ENCODE measurements around the gene PDK1. TPM values are rescaled to one million over a fixed set of nuclear protein-coding genes. Genes with fewer than 3 reads are reported as not detected.

PDK1 gene
- total RNA-seq, 1 donor from 2014 or later, result 27.9 TPM

- no peaks in the 10 kb centered on the region for H3K27me3 Mint-ChIP-seq (ENCODE audit: low read depth)
- H3K4me3 Mint-ChIP-seq (ENCODE audit: unreplicated experiment), result no peak overlapping the region
- peaks cover 8% of the 10 kb centered on the region for H3K36me3 Mint-ChIP-seq (ENCODE audit: low read depth)
- H3K4me1 Mint-ChIP-seq (ENCODE audit: low read depth), result peaks cover 34% of the 10 kb centered on the region
- H3K27ac Mint-ChIP-seq (ENCODE audit: unreplicated experiment), result no peak overlapping the region
- no peak for DNase-seq (ENCODE audit: low spot score)
- no peak for TF ChIP-seq CTCF (IDR thresholded peaks at IDR 0.05)
- H3K9me3 Mint-ChIP-seq (ENCODE audit: low read depth), result no peaks in the 10 kb centered on the region
These were observed 4.8 kb downstream of the PDK1 start for GRCh38 chr2:172560721-172561120.

GRCh38 chr2:172561270-172561669, 5.4 kb downstream of the PDK1 start:
- Mint-ChIP-seq H3K36me3 (ENCODE audit: low read depth) (peaks cover 9% of the 10 kb centered on the region), H3K4me1 (ENCODE audit: low read depth) (peaks cover 34% of the 10 kb centered on the region), H3K27ac (ENCODE audit: unreplicated experiment) (no peak overlapping the region), H3K4me3 (ENCODE audit: unreplicated experiment) (no peak overlapping the region), H3K27me3 (ENCODE audit: low read depth) (no peaks in the 10 kb centered on the region), H3K9me3 (ENCODE audit: low read depth) (no peaks in the 10 kb centered on the region)
- no peak for TF ChIP-seq CTCF (IDR thresholded peaks at IDR 0.05)
- DNase-seq (ENCODE audit: low spot score), result no peak

- Mint-ChIP-seq H3K36me3 (ENCODE audit: low read depth) (peaks cover 11% of the 10 kb centered on the region), H3K27me3 (ENCODE audit: low read depth) (no peaks in the 10 kb centered on the region), H3K27ac (ENCODE audit: unreplicated experiment) (no peak overlapping the region), H3K4me1 (ENCODE audit: low read depth) (peaks cover 26% of the 10 kb centered on the region), H3K4me3 (ENCODE audit: unreplicated experiment) (no peak overlapping the region), H3K9me3 (ENCODE audit: low read depth) (no peaks in the 10 kb centered on the region)
- no peak for TF ChIP-seq CTCF (IDR thresholded peaks at IDR 0.05)
- DNase-seq (ENCODE audit: low spot score), result no peak
These were observed 6.4 kb downstream of the PDK1 start for GRCh38 chr2:172562298-172562697.

GRCh38 chr2:172564376-172564775, 8.5 kb downstream of the PDK1 start:
- TF ChIP-seq CTCF (IDR thresholded peaks at IDR 0.05), result no peak
- H3K36me3 Mint-ChIP-seq (ENCODE audit: low read depth), result peaks cover 20% of the 10 kb centered on the region
- peaks cover 12% of the 10 kb centered on the region for H3K4me1 Mint-ChIP-seq (ENCODE audit: low read depth)
- no peak overlapping the region for H3K4me3 Mint-ChIP-seq (ENCODE audit: unreplicated experiment)
- no peaks in the 10 kb centered on the region for H3K9me3 Mint-ChIP-seq (ENCODE audit: low read depth)
- no peak for DNase-seq (ENCODE audit: low spot score)
- no peaks in the 10 kb centered on the region for H3K27me3 Mint-ChIP-seq (ENCODE audit: low read depth)
- H3K27ac Mint-ChIP-seq (ENCODE audit: unreplicated experiment), result no peak overlapping the region

GRCh38 chr2:172571245-172571644, 15.4 kb downstream of the PDK1 start:
- no peak for TF ChIP-seq CTCF (IDR thresholded peaks at IDR 0.05)
- peaks cover 16% of the 10 kb centered on the region for H3K9me3 Mint-ChIP-seq (ENCODE audit: low read depth)
- H3K27ac Mint-ChIP-seq (ENCODE audit: unreplicated experiment), result no peak overlapping the region
- H3K4me3 Mint-ChIP-seq (ENCODE audit: unreplicated experiment), result no peak overlapping the region
- H3K27me3 Mint-ChIP-seq (ENCODE audit: low read depth), result no peaks in the 10 kb centered on the region
- DNase-seq (ENCODE audit: low spot score), result no peak
- H3K4me1 Mint-ChIP-seq (ENCODE audit: low read depth), result no peaks in the 10 kb centered on the region
- H3K36me3 Mint-ChIP-seq (ENCODE audit: low read depth), result peaks cover 32% of the 10 kb centered on the region

All from chondrocyte (in vitro differentiated cells).